ENCODE data around the gene LRBA.
A peak's percentile ranks its signal among the peaks of the same experiment; 100 is the strongest.

LRBA gene

DNA sequence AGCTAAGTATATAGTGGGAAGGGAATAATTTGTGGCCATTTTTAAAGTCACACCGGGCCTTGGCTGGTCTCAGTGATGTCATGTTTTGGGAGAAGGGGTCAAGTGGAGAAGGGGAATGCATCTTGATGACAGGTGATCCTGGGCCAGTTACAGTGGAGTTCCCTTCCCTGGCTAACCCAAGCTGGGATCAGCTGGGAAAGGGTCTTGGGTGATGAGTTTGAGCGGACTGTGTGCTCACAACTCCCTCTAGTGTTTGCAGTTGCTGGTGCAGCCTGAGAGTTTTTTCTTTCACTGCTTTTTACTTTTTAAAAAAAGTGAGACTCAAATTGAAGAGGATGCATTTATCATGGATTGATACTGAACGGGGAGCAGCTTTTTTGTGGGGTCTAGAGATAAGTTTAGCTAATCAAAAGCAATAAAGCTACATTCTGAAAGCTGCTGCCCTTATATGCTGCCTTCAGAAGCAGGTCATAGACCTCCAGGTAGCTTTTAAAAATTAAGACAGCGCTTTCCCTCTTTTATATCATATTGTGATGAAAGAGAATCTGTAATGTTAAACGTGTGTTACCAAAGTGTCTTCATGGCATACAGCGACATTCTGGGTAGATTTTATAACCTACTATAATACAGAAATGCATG is 772.1 kb downstream of the LRBA start:
- TF ChIP-seq, protein P1, sequence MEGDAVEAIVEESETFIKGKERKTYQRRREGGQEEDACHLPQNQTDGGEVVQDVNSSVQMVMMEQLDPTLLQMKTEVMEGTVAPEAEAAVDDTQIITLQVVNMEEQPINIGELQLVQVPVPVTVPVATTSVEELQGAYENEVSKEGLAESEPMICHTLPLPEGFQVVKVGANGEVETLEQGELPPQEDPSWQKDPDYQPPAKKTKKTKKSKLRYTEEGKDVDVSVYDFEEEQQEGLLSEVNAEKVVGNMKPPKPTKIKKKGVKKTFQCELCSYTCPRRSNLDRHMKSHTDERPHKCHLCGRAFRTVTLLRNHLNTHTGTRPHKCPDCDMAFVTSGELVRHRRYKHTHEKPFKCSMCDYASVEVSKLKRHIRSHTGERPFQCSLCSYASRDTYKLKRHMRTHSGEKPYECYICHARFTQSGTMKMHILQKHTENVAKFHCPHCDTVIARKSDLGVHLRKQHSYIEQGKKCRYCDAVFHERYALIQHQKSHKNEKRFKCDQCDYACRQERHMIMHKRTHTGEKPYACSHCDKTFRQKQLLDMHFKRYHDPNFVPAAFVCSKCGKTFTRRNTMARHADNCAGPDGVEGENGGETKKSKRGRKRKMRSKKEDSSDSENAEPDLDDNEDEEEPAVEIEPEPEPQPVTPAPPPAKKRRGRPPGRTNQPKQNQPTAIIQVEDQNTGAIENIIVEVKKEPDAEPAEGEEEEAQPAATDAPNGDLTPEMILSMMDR (conservative IDR thresholded peaks at IDR 0.05) = peak; percentile 90
- H3K27ac ChIP-seq = no peak overlapping the region

DNA sequence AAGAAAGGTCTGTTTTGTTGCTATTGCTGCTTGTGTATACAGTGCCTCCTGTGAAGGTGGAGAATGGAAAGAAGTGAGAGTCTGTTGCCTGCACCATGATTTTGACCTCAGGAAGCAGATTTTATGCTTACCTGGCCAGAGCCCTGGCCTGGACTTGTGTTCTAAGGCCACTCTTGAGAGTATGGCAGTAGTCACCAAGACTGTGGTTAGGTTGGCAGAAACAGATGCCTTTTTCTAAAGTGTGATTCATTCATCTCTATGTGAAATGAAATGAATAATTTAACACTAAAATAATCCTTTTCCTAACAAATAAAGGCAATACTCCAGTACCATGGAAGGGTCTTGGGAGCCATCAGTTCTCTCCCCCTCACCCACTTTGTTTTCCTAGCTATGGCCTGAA is 775.1 kb downstream of the LRBA start:
- H3K27ac ChIP-seq = no peak overlapping the region
- TF ChIP-seq, protein P1 (conservative IDR thresholded peaks at IDR 0.05) = no peak

DNA sequence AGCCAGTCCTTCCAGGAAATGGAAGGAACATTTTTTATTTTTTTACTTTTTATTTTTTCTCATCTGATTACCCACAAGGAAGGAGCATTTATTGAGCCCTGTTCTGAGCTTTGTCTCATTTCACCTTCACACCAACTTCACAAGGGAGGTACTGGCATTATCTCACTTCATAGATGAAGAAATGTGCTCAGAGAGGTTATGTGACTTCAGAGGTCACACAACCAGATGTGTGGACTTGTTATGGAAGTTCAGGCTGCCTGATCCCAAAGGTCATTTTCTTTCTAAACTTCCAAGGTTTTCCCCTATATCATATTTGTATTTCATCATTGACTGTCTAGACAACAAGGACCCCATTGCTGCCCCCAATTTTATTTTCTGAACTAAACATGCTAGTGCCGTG is 776.5 kb downstream of the LRBA start:
- H3K27ac ChIP-seq = no peak overlapping the region
- TF ChIP-seq, protein P1 (conservative IDR thresholded peaks at IDR 0.05) = no peak

DNA sequence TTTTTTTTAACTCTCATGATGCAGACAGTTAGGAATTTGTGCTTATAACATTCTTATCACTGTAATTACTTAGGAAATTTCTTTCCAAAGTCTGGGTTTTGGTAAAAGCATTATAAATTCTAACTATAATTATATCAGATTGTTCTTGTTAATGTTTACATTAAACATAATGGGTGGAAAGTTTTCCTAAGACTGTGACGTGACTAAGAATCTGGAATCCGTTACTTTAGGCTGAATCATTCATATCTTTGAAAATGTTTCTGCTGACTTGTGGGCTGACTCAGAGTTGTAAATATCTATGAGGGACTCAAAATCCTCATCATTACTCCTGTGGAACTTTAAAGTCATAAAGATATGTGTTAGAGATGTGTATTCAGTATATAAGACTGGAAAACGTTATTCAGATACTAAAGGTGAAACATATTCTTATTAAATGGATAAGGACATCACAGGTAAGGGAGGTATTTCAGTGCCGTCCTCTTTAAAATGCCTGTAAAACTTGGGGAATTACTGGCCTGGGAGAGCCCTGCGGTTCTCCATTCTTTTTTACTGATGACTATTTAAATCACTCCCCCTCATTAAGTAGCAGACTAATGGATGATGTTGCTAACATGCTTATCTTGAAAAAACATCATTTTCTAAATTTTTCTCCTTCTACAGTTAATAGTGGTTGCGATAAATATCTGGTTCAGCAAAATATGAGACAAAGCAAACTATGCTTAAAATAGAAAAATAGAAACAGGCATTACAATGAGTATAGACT is 777.8 kb downstream of the LRBA start:
- H3K27ac ChIP-seq = no peak overlapping the region
- TF ChIP-seq, protein P1 (conservative IDR thresholded peaks at IDR 0.05) = no peak

- no peak overlapping the region for H3K27ac ChIP-seq
- TF ChIP-seq, protein P1 (conservative IDR thresholded peaks at IDR 0.05) = no peak
Measured at GRCh38 chr4:150236626-150237025, 778.5 kb downstream of the LRBA start.

- TF ChIP-seq, protein P1 (conservative IDR thresholded peaks at IDR 0.05) = no peak
- no peak overlapping the region for H3K27ac ChIP-seq
Measured at GRCh38 chr4:150235808-150236271, 779.2 kb downstream of the LRBA start.

DNA sequence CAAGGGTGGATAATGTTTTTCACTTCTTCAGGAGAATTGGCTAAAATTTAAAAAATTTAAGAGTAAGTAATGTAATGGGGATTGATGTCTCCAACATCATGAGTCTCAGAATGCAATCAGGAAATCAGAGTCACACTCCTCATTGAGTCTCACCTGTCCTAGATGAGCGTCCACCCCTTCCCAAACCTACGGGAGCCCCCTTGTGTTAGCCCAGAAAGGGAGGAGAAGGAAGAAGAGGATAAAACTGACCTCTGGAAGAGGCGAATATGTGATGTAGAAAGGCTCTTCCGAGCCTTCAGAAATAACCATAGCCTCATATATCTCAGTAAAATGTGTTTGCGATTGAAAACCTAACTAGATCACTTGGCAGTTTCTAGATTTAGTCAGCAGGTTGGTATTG is 779.8 kb downstream of the LRBA start:
- TF ChIP-seq, protein P1 (conservative IDR thresholded peaks at IDR 0.05) = no peak
- H3K27ac ChIP-seq = no peak overlapping the region
